Spleen (tissue), 11 donors: ENCODE results near the gene BAHD1. TPM values are rescaled to one million over a fixed set of nuclear protein-coding genes. Genes with fewer than 3 reads are reported as not detected.

ENCODE experiments used
- DNase-seq: peaks from one replicate; pipeline ENCODE4 v3.0.0-alpha.2; 2020
- H3K27ac ChIP-seq, 8 donors: fragments of 200-600 bp; sonication (generic) in 7 of 8; 1 replicate in 4 of 8; 2 replicates in 4 of 8; pipeline versions ENCODE4 v1.5.0 to v1.8.0; 2016 to 2021; ENCODE audit warnings: inconsistent platforms in 4 of 8, mild to moderate bottlenecking in 4 of 8, moderate library complexity in 1 of 8
- H3K27me3 ChIP-seq, 7 donors: fragments of 200-600 bp; sonication (generic) in 6 of 7; replicated peaks in 1 of 7; 1 replicate in 4 of 7; 2 replicates in 3 of 7; pipeline versions ENCODE4 v1.5.0 to v1.8.0; 2016 to 2021; ENCODE audit warnings: inconsistent platforms in 3 of 7, mild to moderate bottlenecking in 1 of 7
- H3K36me3 ChIP-seq, 6 donors: fragments of 200-600 bp; sonication (generic) in 5 of 6; 1 replicate in 4 of 6; 2 replicates in 2 of 6; pipeline versions ENCODE4 v1.5.0 to v1.8.0; 2016 to 2021; ENCODE audit warnings: inconsistent platforms in 2 of 6
- H3K4me1 ChIP-seq, 6 donors: fragments of 200-600 bp; sonication (generic) in 5 of 6; 1 replicate in 3 of 6; 2 replicates in 3 of 6; pipeline versions ENCODE4 v1.5.0 to v1.8.0; 2016 to 2021; ENCODE audit warnings: inconsistent platforms in 3 of 6
- H3K4me3 ChIP-seq, 8 donors: fragments of 200-600 bp; sonication (generic) in 7 of 8; 1 replicate in 4 of 8; 2 replicates in 4 of 8; pipeline versions ENCODE4 v1.5.0 to v1.8.0; 2016 to 2021; ENCODE audit warnings: inconsistent platforms in 4 of 8, mild to moderate bottlenecking in 4 of 8, moderate library complexity in 2 of 8
- H3K9me3 ChIP-seq, 8 donors: fragments of 200-600 bp; sonication (generic) in 7 of 8; 1 replicate in 4 of 8; 2 replicates in 4 of 8; pipeline versions ENCODE4 v1.5.0 to v1.8.0; 2016 to 2021; ENCODE audit warnings: inconsistent platforms in 4 of 8
- POLR2A ChIP-seq, 3 donors: fragments of 450-650 bp; IDR thresholded peaks; one replicate each; pipeline ENCODE4 v1.5.1; 2017; ENCODE audit warnings: antibody characterized with exemption in 3 of 3, mild to moderate bottlenecking in 1 of 3
- POLR2AphosphoS5 ChIP-seq, 3 donors: sonication (generic); formaldehyde crosslinking; IDR thresholded peaks; one replicate each; pipeline ENCODE4 v1.5.1; 2017; ENCODE audit warnings: antibody characterized with exemption in 3 of 3
- WGBS, 5 donors: extraction: QIAGEN DNeasy Blood & Tissue Kit in 3 of 5; methylation state at CpG; one replicate each; pipeline versions ENCODE4 v1.1.5 to v1.1.7; 2013 to 2018; 5-methylcytosine and 5-hydroxymethylcytosine counted together
- intact Hi-C: fragments of 100-400 bp; cut with DNase I; formaldehyde crosslinking; loops from one replicate; pipeline ENCODE4 v1.15.0; 2023; ENCODE audit warnings: low total_unique reads
- polyA plus RNA-seq, 3 donors: library from polyadenylated mRNA; stranded (reverse); fragments of 200-250 nt; gene quantifications; one replicate each; pipeline ENCODE4 v1.2.1, GENCODE V29; 2013
- total RNA-seq, 7 donors: library from RNA; depleted of rRNA in 3 of 7; stranded (reverse); fragments of >200 nt in 3 of 7; fragmentation: NEBNext Ultra II Directional in 4 of 7; extraction: Animal tissue kit (Norgen Biotek cat#: 25700) in 4 of 7; gene quantifications; one replicate each; pipeline versions ENCODE4 v1.1.0 to v1.2.1, GENCODE V29; 2016 to 2021
- TF ChIP-seq, protein P1 (sequence below), 11 experiments: fragments of 200-600 bp in 7 of 11; fragments of 450-650 bp in 4 of 11; sonication (generic) in 4 of 11; IDR thresholded peaks in 8 of 11; conservative IDR thresholded peaks in 3 of 11; 1 replicate in 7 of 11; 2 replicates in 4 of 11; pipeline versions ENCODE4 v1.4.0 to v1.8.0; 2016 to 2021; ENCODE audit warnings: antibody characterized with exemption in 11 of 11, inconsistent platforms in 4 of 11, mild to moderate bottlenecking in 1 of 11
- donor health status: healthy with polysubstance abuse.
- donor health status: DM: no; HTN: no; CAD: no; lungs with moderate emphysema.
- donor health status: DM: no; HTN: no; CAD: no.
- donor health status: Bipolar disorder and iron deficiency.
- donor health status: healthy.
- donor health status: DM: no; HTN: no; CAD: no.
- donor health status: DM: yes; HTN: yes; CAD: no.

The BAHD1 gene
- total and polyA plus RNA-seq, 10 donors = 7.4 to 27.0 (median 20.2) TPM

DNA sequence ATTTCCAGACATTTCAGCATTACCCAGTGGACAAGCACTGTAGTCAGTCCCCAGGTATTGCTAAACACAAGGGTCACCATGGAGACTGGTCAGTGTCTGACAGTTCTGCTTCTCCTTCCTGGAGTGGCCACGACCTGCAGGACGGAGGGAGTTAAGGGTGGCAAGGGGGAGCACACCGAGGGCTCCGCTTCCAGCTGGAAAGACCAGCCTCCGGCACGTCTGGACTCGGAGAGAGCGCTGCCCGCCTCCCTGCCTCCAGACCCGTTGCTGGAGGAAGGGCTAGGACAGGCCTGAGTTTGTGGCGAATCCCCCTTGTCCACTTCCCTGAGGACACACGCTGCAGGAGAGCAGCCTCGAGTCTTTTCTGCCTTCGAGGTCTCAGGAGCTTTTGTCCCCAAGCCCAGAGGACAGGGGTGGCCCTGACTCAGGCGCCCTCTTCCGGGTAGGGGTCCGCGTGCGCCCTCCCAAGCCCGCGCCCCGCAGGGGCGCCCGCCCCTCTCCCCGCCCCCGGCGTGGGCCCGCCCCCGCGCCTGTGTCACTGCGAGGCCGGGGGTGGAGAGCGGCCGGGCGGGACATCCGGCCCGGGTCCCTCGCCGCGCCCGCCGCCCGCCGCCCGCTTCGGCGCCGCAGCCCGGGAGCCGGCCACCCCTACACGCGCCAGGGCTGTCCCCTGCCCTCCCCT lies 29.8 kb downstream of the BAHD1 start, which contains the start of gene CHST14:
CHST14 (plus strand) TSS at position 562 of the 682 bp plus-strand sequence. CDS start 230 bp downstream, outside the sequence.
- TF ChIP-seq POLR2AphosphoS5 (IDR thresholded peaks at IDR 0.05) (peak; percentile 51 to 72 (median 66)), POLR2A (IDR thresholded peaks at IDR 0.05) (no peak)
- TF ChIP-seq, protein P1, sequence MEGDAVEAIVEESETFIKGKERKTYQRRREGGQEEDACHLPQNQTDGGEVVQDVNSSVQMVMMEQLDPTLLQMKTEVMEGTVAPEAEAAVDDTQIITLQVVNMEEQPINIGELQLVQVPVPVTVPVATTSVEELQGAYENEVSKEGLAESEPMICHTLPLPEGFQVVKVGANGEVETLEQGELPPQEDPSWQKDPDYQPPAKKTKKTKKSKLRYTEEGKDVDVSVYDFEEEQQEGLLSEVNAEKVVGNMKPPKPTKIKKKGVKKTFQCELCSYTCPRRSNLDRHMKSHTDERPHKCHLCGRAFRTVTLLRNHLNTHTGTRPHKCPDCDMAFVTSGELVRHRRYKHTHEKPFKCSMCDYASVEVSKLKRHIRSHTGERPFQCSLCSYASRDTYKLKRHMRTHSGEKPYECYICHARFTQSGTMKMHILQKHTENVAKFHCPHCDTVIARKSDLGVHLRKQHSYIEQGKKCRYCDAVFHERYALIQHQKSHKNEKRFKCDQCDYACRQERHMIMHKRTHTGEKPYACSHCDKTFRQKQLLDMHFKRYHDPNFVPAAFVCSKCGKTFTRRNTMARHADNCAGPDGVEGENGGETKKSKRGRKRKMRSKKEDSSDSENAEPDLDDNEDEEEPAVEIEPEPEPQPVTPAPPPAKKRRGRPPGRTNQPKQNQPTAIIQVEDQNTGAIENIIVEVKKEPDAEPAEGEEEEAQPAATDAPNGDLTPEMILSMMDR (IDR thresholded peaks at IDR 0.05 in 8 of 11, conservative IDR thresholded peaks at IDR 0.05 in 3 of 11) = no peak
- Histone ChIP-seq H3K27ac (peak within 1 kb of the TSS; percentile 80 to 96 (median 90)), H3K4me3 (peak within 1 kb of the TSS; percentile 71 to 91 (median 78)), H3K4me1 (peaks cover 5 to 30% (median 19%) of the 10 kb centered on the region in 6 donors), H3K27me3 (no peaks in the 10 kb centered on the region), H3K9me3 (no peaks in the 10 kb centered on the region), H3K36me3 (peaks cover 0 to 21% (median 16%) of the 10 kb centered on the region in 6 donors)
- 0 to 11% (median 5%) methylated on average over 2 to 52 of the region's 52 CpGs for WGBS, 5 donors
- DNase-seq = peak; percentile 92
- intact Hi-C loops = no loop called here

DNA sequence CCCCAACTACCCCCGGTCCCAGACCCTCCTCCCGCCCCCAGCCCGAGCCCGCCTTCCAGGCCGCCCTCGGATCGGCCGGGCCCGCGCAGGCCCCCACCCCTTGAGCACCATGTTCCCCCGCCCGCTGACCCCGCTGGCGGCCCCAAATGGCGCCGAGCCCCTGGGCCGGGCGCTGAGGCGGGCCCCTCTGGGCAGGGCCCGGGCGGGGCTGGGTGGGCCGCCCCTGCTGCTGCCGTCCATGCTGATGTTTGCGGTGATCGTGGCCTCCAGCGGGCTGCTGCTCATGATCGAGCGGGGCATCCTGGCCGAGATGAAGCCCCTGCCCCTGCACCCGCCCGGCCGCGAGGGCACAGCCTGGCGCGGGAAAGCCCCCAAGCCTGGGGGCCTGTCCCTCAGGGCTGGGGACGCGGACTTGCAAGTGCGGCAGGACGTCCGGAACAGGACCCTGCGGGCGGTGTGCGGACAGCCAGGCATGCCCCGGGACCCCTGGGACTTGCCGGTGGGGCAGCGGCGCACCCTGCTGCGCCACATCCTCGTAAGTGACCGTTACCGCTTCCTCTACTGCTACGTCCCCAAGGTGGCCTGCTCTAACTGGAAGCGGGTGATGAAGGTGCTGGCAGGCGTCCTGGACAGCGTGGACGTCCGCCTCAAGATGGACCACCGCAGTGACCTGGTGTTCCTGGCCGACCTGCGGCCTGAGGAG lies 30.5 kb downstream of the BAHD1 start:
- intact Hi-C loops = no loop called here
- Histone ChIP-seq H3K9me3 (no peaks in the 10 kb centered on the region), H3K27ac (peak overlapping the region; percentile 80 to 96 (median 90)), H3K27me3 (no peaks in the 10 kb centered on the region), H3K36me3 (peaks cover 0 to 15% (median 9%) of the 10 kb centered on the region in 6 donors), H3K4me1 (peaks cover 5 to 30% (median 19%) of the 10 kb centered on the region in 6 donors), H3K4me3 (peak overlapping the region; percentile 71 to 91 (median 78))
- WGBS, 5 donors = 0 to 2% (median 0%) methylated on average over 16 to 60 of the region's 60 CpGs
- TF ChIP-seq, protein P1 (IDR thresholded peaks at IDR 0.05 in 8 of 11, conservative IDR thresholded peaks at IDR 0.05 in 3 of 11) = no peak
- peak; percentile 36 to 79 (median 66) for TF ChIP-seq POLR2AphosphoS5 (IDR thresholded peaks at IDR 0.05)
- peak; percentile 86 for DNase-seq

DNA sequence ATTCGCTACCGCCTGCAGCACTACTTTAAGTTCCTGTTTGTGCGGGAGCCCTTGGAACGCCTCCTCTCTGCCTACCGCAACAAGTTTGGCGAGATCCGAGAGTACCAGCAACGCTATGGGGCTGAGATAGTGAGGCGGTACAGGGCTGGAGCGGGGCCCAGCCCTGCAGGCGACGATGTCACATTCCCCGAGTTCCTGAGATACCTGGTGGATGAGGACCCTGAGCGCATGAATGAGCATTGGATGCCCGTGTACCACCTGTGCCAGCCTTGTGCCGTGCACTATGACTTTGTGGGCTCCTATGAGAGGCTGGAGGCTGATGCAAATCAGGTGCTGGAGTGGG lies 31.0 kb downstream of the BAHD1 start:
- intact Hi-C loops = no loop called here
- H3K27ac ChIP-seq = peak overlapping the region; percentile 80 to 96 (median 90)
- H3K4me3 ChIP-seq = peak overlapping the region; percentile 71 to 91 (median 78)
- peak; percentile 78 for DNase-seq
- H3K27me3 ChIP-seq = no peaks in the 10 kb centered on the region
- TF ChIP-seq, protein P1 (IDR thresholded peaks at IDR 0.05 in 8 of 11, conservative IDR thresholded peaks at IDR 0.05 in 3 of 11) = no peak
- peak in 2 of 3 donors; percentile 17 to 51 for TF ChIP-seq POLR2AphosphoS5 (IDR thresholded peaks at IDR 0.05)
- 5 to 8% (median 6%) methylated on average over 9 to 16 of the region's 16 CpGs for WGBS, 5 donors
- H3K9me3 ChIP-seq = no peaks in the 10 kb centered on the region
- H3K4me1 ChIP-seq = peaks cover 5 to 30% (median 19%) of the 10 kb centered on the region in 6 donors
- H3K36me3 ChIP-seq = peaks cover 0 to 9% (median 4%) of the 10 kb centered on the region in 6 donors
